ENCODE data around the gene ARHGEF6.

Gene ARHGEF6

GRCh38 chrX:136625246-136625645 is 155.5 kb downstream of the ARHGEF6 start:
- no peak for DNase-seq (ENCODE audit: low read depth)
- TF ChIP-seq, protein P1, sequence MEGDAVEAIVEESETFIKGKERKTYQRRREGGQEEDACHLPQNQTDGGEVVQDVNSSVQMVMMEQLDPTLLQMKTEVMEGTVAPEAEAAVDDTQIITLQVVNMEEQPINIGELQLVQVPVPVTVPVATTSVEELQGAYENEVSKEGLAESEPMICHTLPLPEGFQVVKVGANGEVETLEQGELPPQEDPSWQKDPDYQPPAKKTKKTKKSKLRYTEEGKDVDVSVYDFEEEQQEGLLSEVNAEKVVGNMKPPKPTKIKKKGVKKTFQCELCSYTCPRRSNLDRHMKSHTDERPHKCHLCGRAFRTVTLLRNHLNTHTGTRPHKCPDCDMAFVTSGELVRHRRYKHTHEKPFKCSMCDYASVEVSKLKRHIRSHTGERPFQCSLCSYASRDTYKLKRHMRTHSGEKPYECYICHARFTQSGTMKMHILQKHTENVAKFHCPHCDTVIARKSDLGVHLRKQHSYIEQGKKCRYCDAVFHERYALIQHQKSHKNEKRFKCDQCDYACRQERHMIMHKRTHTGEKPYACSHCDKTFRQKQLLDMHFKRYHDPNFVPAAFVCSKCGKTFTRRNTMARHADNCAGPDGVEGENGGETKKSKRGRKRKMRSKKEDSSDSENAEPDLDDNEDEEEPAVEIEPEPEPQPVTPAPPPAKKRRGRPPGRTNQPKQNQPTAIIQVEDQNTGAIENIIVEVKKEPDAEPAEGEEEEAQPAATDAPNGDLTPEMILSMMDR (IDR thresholded peaks at IDR 0.05; ENCODE audit: insufficient read depth, low read depth, low read length, missing control alignments) = no peak
- no peak overlapping the region for H3K4me3 ChIP-seq (ENCODE audit: low read depth, low read length)

DNA sequence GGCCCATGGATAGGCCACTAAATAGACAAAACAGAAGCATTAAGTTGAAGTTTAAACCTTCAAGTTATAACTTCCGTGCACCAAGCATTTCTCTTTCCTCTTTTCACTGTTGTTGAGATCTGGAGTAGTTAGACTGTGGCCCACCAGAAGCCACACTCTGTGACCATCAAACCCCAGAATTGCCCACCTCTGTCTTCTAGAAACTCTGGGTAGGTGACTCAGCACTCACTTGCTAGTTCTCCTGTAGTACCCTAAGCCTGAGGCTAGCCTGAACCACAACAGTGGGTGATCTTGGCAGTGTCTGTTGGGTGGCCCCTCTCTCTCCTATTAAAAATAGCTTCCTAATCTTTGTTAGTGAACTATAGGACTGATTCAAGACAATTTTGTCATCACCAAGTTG is 157.3 kb downstream of the ARHGEF6 start:
- no peak for DNase-seq (ENCODE audit: low read depth)
- TF ChIP-seq, protein P1 (IDR thresholded peaks at IDR 0.05; ENCODE audit: insufficient read depth, low read depth, low read length, missing control alignments) = no peak
- no peak overlapping the region for H3K4me3 ChIP-seq (ENCODE audit: low read depth, low read length)

DNA sequence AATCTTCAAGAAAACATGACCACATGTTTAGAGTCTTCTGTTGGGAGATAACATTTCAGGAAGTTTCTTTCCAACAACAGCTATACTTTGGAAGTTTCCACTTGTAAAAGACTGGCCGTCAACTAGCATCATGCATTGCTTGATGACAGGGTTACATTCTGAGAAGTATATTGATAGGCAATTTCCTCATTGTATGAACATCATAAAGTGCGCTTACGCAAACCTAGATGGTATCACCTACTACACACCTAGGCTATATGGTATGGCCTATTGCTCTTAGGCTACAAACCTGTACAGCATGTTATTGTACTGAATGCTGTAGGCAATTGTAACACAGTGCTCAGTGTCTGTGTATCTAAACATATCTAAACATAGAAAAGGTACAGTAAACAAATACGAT is 158.2 kb downstream of the ARHGEF6 start:
- no peak for DNase-seq (ENCODE audit: low read depth)
- H3K4me3 ChIP-seq (ENCODE audit: low read depth, low read length) = no peak overlapping the region
- TF ChIP-seq, protein P1 (IDR thresholded peaks at IDR 0.05; ENCODE audit: insufficient read depth, low read depth, low read length, missing control alignments) = no peak

DNA sequence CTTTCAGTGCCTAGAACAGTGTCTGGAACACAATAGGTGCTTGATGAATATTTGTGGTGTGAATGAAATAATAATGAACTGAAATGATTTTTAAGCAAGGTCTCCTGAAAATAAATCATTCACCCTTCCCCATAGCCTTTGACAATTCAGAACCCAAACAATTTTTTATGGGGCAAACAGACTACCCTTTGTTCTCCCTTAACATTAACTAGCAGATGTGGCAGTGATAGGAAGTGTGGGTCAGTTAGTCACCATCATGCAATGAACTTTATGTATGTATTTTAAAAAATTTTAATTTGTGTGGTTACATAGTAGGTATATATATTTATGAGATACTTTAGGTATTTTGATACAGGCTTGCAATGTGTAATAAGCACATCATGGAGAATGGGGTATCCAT is 160.0 kb downstream of the ARHGEF6 start:
- TF ChIP-seq, protein P1 (IDR thresholded peaks at IDR 0.05; ENCODE audit: insufficient read depth, low read depth, low read length, missing control alignments) = no peak
- no peak for DNase-seq (ENCODE audit: low read depth)
- H3K4me3 ChIP-seq (ENCODE audit: low read depth, low read length) = no peak overlapping the region

GRCh38 chrX:136619899-136620505 is 160.7 kb downstream of the ARHGEF6 start:
- no peak overlapping the region for H3K4me3 ChIP-seq (ENCODE audit: low read depth, low read length)
- TF ChIP-seq, protein P1 (IDR thresholded peaks at IDR 0.05; ENCODE audit: insufficient read depth, low read depth, low read length, missing control alignments) = no peak
- no peak for DNase-seq (ENCODE audit: low read depth)

- TF ChIP-seq, protein P1 (IDR thresholded peaks at IDR 0.05; ENCODE audit: insufficient read depth, low read depth, low read length, missing control alignments) = no peak
- peak; percentile 61 for DNase-seq (ENCODE audit: low read depth)
- no peak overlapping the region; the same call in 1 of the 2 replicates for H3K4me3 ChIP-seq (ENCODE audit: low read depth, low read length)
Measured at GRCh38 chrX:136616987-136617685, 163.6 kb downstream of the ARHGEF6 start.
